ENCODE results near the gene NRDC.
"Not testable (repeated sequence)": the region's sequence is repeated elsewhere in the genome, so short reads cannot be mapped to it uniquely, and the experiment has no call there.

NRDC gene

DNA sequence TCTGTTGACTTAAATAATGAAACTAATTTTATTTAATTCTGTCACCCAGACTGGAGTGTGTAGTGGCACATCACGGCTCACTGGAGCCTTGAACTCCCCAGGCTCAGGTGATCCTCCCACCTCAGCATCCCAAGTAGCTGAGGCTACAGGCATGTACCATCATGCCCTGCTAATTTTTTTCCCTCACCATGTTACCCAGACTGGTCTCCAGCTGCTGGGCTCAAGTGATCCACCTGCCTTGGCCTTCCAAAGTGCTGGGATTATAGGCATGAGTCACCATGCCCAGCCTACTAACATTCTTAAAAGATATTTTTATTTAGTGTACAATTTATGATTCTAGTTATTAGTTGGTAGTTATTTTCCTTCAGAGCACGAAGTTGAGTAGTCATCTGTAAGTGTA lies 49.5 kb downstream of the NRDC start:
- TF ChIP-seq, protein P1, sequence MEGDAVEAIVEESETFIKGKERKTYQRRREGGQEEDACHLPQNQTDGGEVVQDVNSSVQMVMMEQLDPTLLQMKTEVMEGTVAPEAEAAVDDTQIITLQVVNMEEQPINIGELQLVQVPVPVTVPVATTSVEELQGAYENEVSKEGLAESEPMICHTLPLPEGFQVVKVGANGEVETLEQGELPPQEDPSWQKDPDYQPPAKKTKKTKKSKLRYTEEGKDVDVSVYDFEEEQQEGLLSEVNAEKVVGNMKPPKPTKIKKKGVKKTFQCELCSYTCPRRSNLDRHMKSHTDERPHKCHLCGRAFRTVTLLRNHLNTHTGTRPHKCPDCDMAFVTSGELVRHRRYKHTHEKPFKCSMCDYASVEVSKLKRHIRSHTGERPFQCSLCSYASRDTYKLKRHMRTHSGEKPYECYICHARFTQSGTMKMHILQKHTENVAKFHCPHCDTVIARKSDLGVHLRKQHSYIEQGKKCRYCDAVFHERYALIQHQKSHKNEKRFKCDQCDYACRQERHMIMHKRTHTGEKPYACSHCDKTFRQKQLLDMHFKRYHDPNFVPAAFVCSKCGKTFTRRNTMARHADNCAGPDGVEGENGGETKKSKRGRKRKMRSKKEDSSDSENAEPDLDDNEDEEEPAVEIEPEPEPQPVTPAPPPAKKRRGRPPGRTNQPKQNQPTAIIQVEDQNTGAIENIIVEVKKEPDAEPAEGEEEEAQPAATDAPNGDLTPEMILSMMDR (IDR thresholded peaks at IDR 0.05), result no peak
- Histone ChIP-seq H3K79me2 (peaks cover 2% of the 10 kb centered on the region), H3K36me3 (ENCODE audit: control insufficient read depth, insufficient read depth, low read length) (no peaks in the 10 kb centered on the region), H3K4me2 (ENCODE audit: low read length) (no peak overlapping the region), H3K4me3 (ENCODE audit: low read depth, low read length) (no peak overlapping the region), H3K9me3 (ENCODE audit: control insufficient read depth, low read length) (no peaks in the 10 kb centered on the region), H3K9ac (no peak overlapping the region), H3K4me1 (no peaks in the 10 kb centered on the region), H2AFZ (no peak overlapping the region), H3K27me3 (ENCODE audit: control insufficient read depth, insufficient read depth, low read length) (no peaks in the 10 kb centered on the region), H3K27ac (no peak overlapping the region)

DNA sequence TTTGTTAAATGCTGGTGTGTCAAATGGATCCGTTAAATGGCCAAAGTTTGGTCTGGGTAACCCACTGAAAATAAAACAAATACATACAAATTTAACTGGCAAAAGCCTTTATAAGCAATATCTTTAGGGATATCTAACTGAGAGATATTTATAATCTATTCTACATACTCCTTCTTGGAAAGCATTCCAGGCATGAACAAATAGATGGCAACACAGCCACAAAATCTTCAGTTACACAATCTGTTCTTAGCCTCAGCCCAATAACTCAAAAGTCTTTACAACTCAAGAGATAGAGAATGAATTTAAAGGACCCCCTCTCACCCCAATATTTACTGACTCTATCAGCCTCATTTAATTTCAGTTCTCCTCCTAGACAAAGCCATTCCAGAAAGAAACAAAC lies 58.7 kb downstream of the NRDC start:
- H3K36me3 ChIP-seq (ENCODE audit: control insufficient read depth, insufficient read depth, low read length), result no peaks in the 10 kb centered on the region
- no peaks in the 10 kb centered on the region for H3K4me1 ChIP-seq
- no peaks in the 10 kb centered on the region for H3K27me3 ChIP-seq (ENCODE audit: control insufficient read depth, insufficient read depth, low read length)
- TF ChIP-seq, protein P1 (IDR thresholded peaks at IDR 0.05), result no peak
- H3K4me2 ChIP-seq (ENCODE audit: low read length), result no peak overlapping the region
- peaks cover 2% of the 10 kb centered on the region for H3K79me2 ChIP-seq
- H3K27ac ChIP-seq, result no peak overlapping the region
- no peak overlapping the region for H3K4me3 ChIP-seq (ENCODE audit: low read depth, low read length)
- H3K9me3 ChIP-seq (ENCODE audit: control insufficient read depth, low read length), result no peaks in the 10 kb centered on the region
- H3K9ac ChIP-seq, result no peak overlapping the region
- no peak overlapping the region for H2AFZ ChIP-seq

DNA sequence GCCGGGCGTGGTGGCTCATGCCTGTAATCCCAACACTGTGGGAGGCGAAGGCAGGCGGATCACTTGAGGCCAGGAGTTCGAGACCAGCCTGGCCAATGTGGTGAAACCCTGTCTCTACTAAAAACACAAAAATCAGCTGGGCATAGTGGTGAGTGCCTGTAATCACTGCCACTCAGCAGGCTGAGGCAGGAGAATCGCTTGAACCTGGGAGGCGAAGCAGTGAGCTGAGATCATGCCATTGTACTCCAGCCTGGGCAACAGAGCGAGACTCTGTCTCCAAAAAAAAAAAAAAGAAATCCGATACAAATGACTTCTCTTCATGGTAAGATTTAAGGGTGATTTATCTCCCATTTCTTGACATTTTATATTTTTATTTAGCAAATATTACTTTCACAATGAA lies 59.5 kb downstream of the NRDC start:
- H3K79me2 ChIP-seq; H3K4me2 ChIP-seq (ENCODE audit: low read length); H3K9me3 ChIP-seq (ENCODE audit: control insufficient read depth, low read length); H3K36me3 ChIP-seq (ENCODE audit: control insufficient read depth, insufficient read depth, low read length); H3K4me3 ChIP-seq (ENCODE audit: low read depth, low read length); H3K27me3 ChIP-seq (ENCODE audit: control insufficient read depth, insufficient read depth, low read length); H3K27ac ChIP-seq; H3K4me1 ChIP-seq; H2AFZ ChIP-seq; H3K9ac ChIP-seq: not testable (repeated sequence)

DNA sequence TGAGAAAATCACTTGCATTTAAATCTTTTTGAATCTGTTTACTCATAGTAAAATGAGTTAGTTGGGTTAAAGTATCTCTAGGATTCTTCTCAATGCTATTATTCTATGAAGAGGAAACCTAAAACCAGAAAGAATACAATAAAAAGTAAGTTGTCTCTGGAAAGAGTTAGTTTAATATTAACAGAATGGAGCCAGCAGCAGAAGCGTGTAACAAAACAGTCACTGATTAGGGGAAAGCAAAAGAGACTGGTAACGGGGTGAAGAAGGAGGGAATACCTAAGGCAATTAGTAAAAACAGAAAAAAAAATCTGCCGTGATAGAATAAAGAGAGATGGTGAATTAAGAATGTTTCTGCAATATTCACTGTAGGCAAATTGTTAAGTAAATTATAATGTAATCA lies 60.0 kb downstream of the NRDC start:
- Histone ChIP-seq H3K27ac (no peak overlapping the region), H3K79me2 (no peaks in the 10 kb centered on the region), H3K4me2 (ENCODE audit: low read length) (no peak overlapping the region), H3K36me3 (ENCODE audit: control insufficient read depth, insufficient read depth, low read length) (no peaks in the 10 kb centered on the region), H3K9ac (no peak overlapping the region), H3K9me3 (ENCODE audit: control insufficient read depth, low read length) (no peaks in the 10 kb centered on the region), H3K4me1 (no peaks in the 10 kb centered on the region), H2AFZ (no peak overlapping the region), H3K4me3 (ENCODE audit: low read depth, low read length) (no peak overlapping the region), H3K27me3 (ENCODE audit: control insufficient read depth, insufficient read depth, low read length) (no peaks in the 10 kb centered on the region)
- TF ChIP-seq, protein P1 (IDR thresholded peaks at IDR 0.05), result no peak

DNA sequence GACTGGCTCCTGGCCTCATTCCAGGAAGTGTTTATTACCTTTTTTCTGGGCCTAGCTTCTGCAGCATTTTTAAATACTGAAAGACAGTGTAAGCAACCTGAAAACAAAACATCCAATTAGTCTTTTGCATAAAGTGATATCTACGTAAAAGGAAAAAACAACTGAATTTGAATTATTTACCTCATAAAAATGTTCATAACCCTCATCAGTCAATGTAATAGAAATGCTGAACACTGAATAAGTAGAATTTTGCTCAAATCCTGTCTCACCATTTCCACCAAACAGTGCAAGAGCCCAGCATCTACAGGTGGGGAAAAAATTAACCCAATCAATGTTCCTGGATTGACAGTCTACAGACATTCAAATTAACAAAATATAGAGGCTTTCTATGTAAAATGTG lies 64.0 kb downstream of the NRDC start:
- TF ChIP-seq, protein P1 (IDR thresholded peaks at IDR 0.05), result no peak
- no peaks in the 10 kb centered on the region for H3K27me3 ChIP-seq (ENCODE audit: control insufficient read depth, insufficient read depth, low read length)
- no peak overlapping the region for H3K4me3 ChIP-seq (ENCODE audit: low read depth, low read length)
- H3K4me1 ChIP-seq, result no peaks in the 10 kb centered on the region
- H3K36me3 ChIP-seq (ENCODE audit: control insufficient read depth, insufficient read depth, low read length), result no peaks in the 10 kb centered on the region
- no peak overlapping the region for H3K27ac ChIP-seq
- H3K4me2 ChIP-seq (ENCODE audit: low read length), result no peak overlapping the region
- no peaks in the 10 kb centered on the region for H3K79me2 ChIP-seq
- H3K9ac ChIP-seq, result no peak overlapping the region
- no peak overlapping the region for H2AFZ ChIP-seq
- no peaks in the 10 kb centered on the region for H3K9me3 ChIP-seq (ENCODE audit: control insufficient read depth, low read length)
